A549 (cell line): ENCODE data around the gene COCH. TPM values are rescaled to one million over a fixed set of nuclear protein-coding genes. Genes with fewer than 3 reads are reported as not detected.
"Not testable (repeated sequence)": the region's sequence is repeated elsewhere in the genome, so short reads cannot be mapped to it uniquely, and the experiment has no call there.

Experiments
- ATAC-seq, 2 experiments: fragments of 200-7000 bp in 1 of 2; fragments of >200 bp in 1 of 2; cut with Nextera tagmentation in 1 of 2; cut with Tn5 transposase in 1 of 2; 3 replicates each; pipeline versions ENCODE4 v1.8.0 to v1.9.1; 2018 to 2020; ENCODE audit warnings: mild to moderate bottlenecking in 1 of 2, moderate library complexity in 1 of 2
- CTCF ChIA-PET: fragments of 300-600 bp; sonication (Branson Sonifier 250); formaldehyde crosslinking; extraction: SDS; loops from one replicate; lab custom pipeline; 2021; ENCODE audit warnings: antibody characterized with exemption, inconsistent platforms; lab: Yijun Ruan, JAX
- POLR2A ChIA-PET: fragments of 350-600 bp; formaldehyde crosslinking; extraction: SDS; loops from one replicate; lab custom pipeline; 2021; ENCODE audit warnings: antibody characterized with exemption, inconsistent platforms; lab: Yijun Ruan, JAX
- DNase-seq, 2 experiments: peaks; one replicate each; pipeline versions ENCODE4 v3.0.0 to v3.0.0-alpha.2; 2011 to 2016; ENCODE audit warnings: low read depth in 1 of 2, low spot score in 1 of 2
- FAIRE-seq: peaks from 2 replicates; lab custom pipeline; 2011; peaks lifted over from hg19 to GRCh38; lab: Jason Lieb, UNC
- H3K27ac ChIP-seq, 2 experiments: fragments of >200 bp; sonication (Bioruptor Twin); formaldehyde crosslinking; 3 replicates each; pipeline ENCODE4 v1.5.1; 2016 to 2017
- H3K4me1 ChIP-seq: fragments of >200 bp; sonication (Bioruptor Twin); formaldehyde crosslinking; 3 replicates; pipeline ENCODE4 v1.6.1; 2016
- H3K4me2 ChIP-seq: fragments of >200 bp; sonication (Bioruptor Twin); formaldehyde crosslinking; 3 replicates; pipeline ENCODE4 v1.6.1; 2016
- H3K4me3 ChIP-seq: fragments of >200 bp; sonication (Bioruptor Twin); formaldehyde crosslinking; 3 replicates; pipeline ENCODE4 v1.5.1; 2016
- H3K9me3 ChIP-seq: fragments of >200 bp; sonication (Bioruptor Twin); formaldehyde crosslinking; 3 replicates; pipeline ENCODE4 v1.6.1; 2016
- BHLHE40 ChIP-seq: IDR thresholded peaks from 2 replicates; pipeline ENCODE4 v1.6.1; 2012; ENCODE audit warnings: low read depth, low read length, inconsistent platforms
- CHD4 ChIP-seq: fragments of 200-600 bp; sonication (generic); IDR thresholded peaks from 2 replicates; pipeline ENCODE4 v1.6.1; 2016; ENCODE audit warnings: antibody characterized with exemption, mild to moderate bottlenecking, borderline replicate concordance
- EHF ChIP-seq: fragments of 250-450 bp; sonication (Bioruptor Pico); IDR thresholded peaks from 2 replicates; pipeline ENCODE4 v1.5.0; 2020; ENCODE audit warnings: mild to moderate bottlenecking
- EP300 ChIP-seq, 2 experiments: fragments of >200 bp; sonication (Bioruptor Twin); formaldehyde crosslinking; IDR thresholded peaks; 2 replicates in 1 of 2; 3 replicates in 1 of 2; pipeline ENCODE4 v1.6.1; 2016 to 2017
- ESRRA ChIP-seq: fragments of 150-350 bp; IDR thresholded peaks from 2 replicates; pipeline ENCODE4 v1.6.1; 2014; ENCODE audit warnings: mild to moderate bottlenecking, low read length, borderline replicate concordance
- HEYL ChIP-seq: fragments of 250-450 bp; sonication (Bioruptor Pico); IDR thresholded peaks from 2 replicates; pipeline ENCODE4 v1.8.0; 2021; ENCODE audit warnings: mild to moderate bottlenecking, moderate library complexity
- HOXA7 ChIP-seq: fragments of 250-450 bp; sonication (Bioruptor Pico); IDR thresholded peaks from 2 replicates; pipeline ENCODE4 v1.5.0; 2020; ENCODE audit warnings: mild to moderate bottlenecking, moderate library complexity
- HOXB5 ChIP-seq: fragments of 250-450 bp; sonication (Bioruptor Pico); IDR thresholded peaks from 2 replicates; pipeline ENCODE4 v1.5.0; 2020; ENCODE audit warnings: mild to moderate bottlenecking, moderate library complexity
- JUNB ChIP-seq: fragments of >200 bp; sonication (Bioruptor Twin); formaldehyde crosslinking; IDR thresholded peaks from 2 replicates; pipeline ENCODE4 v1.6.1; 2016
- KDM1A ChIP-seq: fragments of 200-600 bp; sonication (generic); IDR thresholded peaks from 2 replicates; pipeline ENCODE4 v1.6.1; 2016; ENCODE audit warnings: low read depth, mild to moderate bottlenecking
- KDM5A ChIP-seq: fragments of 200-600 bp; sonication (generic); IDR thresholded peaks from 2 replicates; pipeline ENCODE4 v1.6.1; 2016; ENCODE audit warnings: antibody characterized with exemption, mild to moderate bottlenecking
- MAZ ChIP-seq: fragments of 150-350 bp; IDR thresholded peaks from 2 replicates; pipeline ENCODE4 v1.6.1; 2014; ENCODE audit warnings: antibody characterized with exemption, low read depth, low read length, borderline replicate concordance
- NFE2L2 ChIP-seq: fragments of 150-350 bp; conservative IDR thresholded peaks from 2 replicates; pipeline ENCODE4 v1.6.1; 2014; ENCODE audit warnings: low read length
- POLR2A ChIP-seq: IDR thresholded peaks from 2 replicates; pipeline ENCODE4 v1.6.1; 2012; ENCODE audit warnings: mild to moderate bottlenecking, low read length
- RARB ChIP-seq: fragments of 250-450 bp; sonication (Bioruptor Pico); IDR thresholded peaks from 2 replicates; pipeline ENCODE4 v1.8.0; 2021; ENCODE audit warnings: mild to moderate bottlenecking, moderate library complexity
- SMC3 ChIP-seq: fragments of >200 bp; sonication (Bioruptor Twin); formaldehyde crosslinking; IDR thresholded peaks from 3 replicates; pipeline ENCODE4 v1.6.1; 2018; ENCODE audit warnings: inconsistent platforms
- WGBS: methylation state at CpG from one replicate; pipeline ENCODE4 v1.1.6; 2017; ENCODE audit errors: missing lambda C conversion rate; 5-methylcytosine and 5-hydroxymethylcytosine counted together
- polyA plus RNA-seq, 4 experiments: library from polyadenylated mRNA; depleted of rRNA in 3 of 4; stranded (reverse); fragments of >200 nt; fragmentation: RNase III in 1 of 4; extraction: RNeasy Plus Mini Kit Qiagen cat#74134 plus additional on column Dnase treatment in 1 of 4; gene quantifications; 2 replicates in 3 of 4; 3 replicates in 1 of 4; pipeline ENCODE4 v1.2.3, GENCODE V29; 2011 to 2017
- TF ChIP-seq, protein P1 (sequence below): IDR thresholded peaks from 2 replicates; pipeline ENCODE4 v1.6.1; 2012; ENCODE audit warnings: low read depth, borderline replicate concordance
- TF ChIP-seq, protein P2 (sequence below): fragments of 450-650 bp; IDR thresholded peaks from 2 replicates; pipeline ENCODE4 v1.6.1; 2014; ENCODE audit warnings: antibody characterized with exemption
- TF ChIP-seq, protein P3 (sequence below): fragments of >200 bp; sonication (Bioruptor Twin); formaldehyde crosslinking; IDR thresholded peaks from 3 replicates; pipeline ENCODE4 v1.6.1; 2016
- TF ChIP-seq, protein P4 (sequence below): IDR thresholded peaks from 2 replicates; pipeline ENCODE4 v1.6.1; 2012

The COCH gene
- polyA plus RNA-seq, 2 of the 4 experiments (the other 2 are of a cell fraction) = 33.0 to 45.9 TPM

DNA sequence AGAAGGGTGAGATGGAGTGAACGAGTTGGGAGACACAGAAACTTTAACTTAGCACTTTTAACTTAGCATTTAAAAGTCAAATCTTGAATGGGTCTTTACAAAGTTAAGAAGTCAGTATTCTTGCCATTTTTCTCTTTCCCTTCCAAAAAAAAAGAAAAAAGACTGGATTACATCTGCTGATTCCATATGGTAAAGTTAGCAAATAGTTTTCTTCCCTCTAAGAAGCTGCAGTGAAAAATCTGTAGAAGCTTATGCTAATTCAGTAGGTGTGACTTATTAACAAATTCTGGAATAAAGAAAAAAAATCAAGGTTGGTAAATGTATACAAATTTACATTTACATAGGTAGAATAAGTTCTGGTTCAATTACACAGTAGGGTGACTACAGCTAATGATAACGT is 50.9 kb downstream of the COCH start:
- FAIRE-seq = peak; percentile 39
- WGBS = 83% methylated on average over 2 of the region's 2 CpGs
- no peak for DNase-seq

DNA sequence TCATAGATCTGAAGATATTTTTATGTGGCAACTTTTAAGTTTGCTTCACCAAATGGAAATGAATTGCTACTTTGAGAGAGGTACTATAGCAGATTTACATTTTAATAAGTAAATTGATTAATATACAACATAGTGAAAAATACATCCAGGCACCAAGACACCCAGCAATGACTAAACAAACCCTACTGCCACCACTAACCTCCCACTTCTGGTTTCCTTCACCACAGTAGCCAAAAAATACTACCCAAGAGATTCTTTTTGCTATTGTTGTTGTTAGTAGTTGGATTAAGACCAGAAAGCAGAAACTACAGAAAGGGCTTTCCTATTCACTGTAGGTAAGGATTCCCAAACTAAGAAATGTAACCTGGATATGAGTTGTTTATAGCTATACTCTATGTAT is 54.1 kb downstream of the COCH start:
- FAIRE-seq = no peak
- no peak for ATAC-seq
- Histone ChIP-seq H3K9me3 (no peaks in the 10 kb centered on the region), H3K27ac (no peak overlapping the region), H3K4me1 (no peaks in the 10 kb centered on the region), H3K4me3 (no peak overlapping the region), H3K4me2 (no peak overlapping the region)
- DNase-seq = no peak
- TF ChIP-seq MAZ (no peak), EHF (no peak), BHLHE40 (no peak), ESRRA (no peak), KDM1A (no peak), KDM5A (no peak), HEYL (CRISPR knock-in tag) (no peak), NFE2L2 (no peak)
- TF ChIP-seq, protein P1, sequence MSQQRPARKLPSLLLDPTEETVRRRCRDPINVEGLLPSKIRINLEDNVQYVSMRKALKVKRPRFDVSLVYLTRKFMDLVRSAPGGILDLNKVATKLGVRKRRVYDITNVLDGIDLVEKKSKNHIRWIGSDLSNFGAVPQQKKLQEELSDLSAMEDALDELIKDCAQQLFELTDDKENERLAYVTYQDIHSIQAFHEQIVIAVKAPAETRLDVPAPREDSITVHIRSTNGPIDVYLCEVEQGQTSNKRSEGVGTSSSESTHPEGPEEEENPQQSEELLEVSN = no peak
- TF ChIP-seq, protein P2, sequence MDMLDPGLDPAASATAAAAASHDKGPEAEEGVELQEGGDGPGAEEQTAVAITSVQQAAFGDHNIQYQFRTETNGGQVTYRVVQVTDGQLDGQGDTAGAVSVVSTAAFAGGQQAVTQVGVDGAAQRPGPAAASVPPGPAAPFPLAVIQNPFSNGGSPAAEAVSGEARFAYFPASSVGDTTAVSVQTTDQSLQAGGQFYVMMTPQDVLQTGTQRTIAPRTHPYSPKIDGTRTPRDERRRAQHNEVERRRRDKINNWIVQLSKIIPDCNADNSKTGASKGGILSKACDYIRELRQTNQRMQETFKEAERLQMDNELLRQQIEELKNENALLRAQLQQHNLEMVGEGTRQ = no peak
- TF ChIP-seq, protein P3, sequence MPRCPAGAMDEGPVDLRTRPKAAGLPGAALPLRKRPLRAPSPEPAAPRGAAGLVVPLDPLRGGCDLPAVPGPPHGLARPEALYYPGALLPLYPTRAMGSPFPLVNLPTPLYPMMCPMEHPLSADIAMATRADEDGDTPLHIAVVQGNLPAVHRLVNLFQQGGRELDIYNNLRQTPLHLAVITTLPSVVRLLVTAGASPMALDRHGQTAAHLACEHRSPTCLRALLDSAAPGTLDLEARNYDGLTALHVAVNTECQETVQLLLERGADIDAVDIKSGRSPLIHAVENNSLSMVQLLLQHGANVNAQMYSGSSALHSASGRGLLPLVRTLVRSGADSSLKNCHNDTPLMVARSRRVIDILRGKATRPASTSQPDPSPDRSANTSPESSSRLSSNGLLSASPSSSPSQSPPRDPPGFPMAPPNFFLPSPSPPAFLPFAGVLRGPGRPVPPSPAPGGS = no peak
- TF ChIP-seq, protein P4, sequence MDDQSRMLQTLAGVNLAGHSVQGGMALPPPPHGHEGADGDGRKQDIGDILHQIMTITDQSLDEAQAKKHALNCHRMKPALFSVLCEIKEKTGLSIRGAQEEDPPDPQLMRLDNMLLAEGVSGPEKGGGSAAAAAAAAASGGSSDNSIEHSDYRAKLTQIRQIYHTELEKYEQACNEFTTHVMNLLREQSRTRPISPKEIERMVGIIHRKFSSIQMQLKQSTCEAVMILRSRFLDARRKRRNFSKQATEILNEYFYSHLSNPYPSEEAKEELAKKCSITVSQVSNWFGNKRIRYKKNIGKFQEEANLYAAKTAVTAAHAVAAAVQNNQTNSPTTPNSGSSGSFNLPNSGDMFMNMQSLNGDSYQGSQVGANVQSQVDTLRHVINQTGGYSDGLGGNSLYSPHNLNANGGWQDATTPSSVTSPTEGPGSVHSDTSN = no peak
- CTCF ChIA-PET = interaction anchor here (0.5 to 0.7 kb wide), 2 partner anchors 75 to 201 kb away, joined by 3 read pairs; no protein-coding TSS in a partner anchor
- POLR2A ChIA-PET = no interaction called here

More for the DNA sequence above, 50.9 kb downstream of the COCH start:
- Histone ChIP-seq H3K4me3 (no peak overlapping the region), H3K9me3 (no peaks in the 10 kb centered on the region), H3K4me2 (no peak overlapping the region), H3K4me1 (0 out of 3 replicates have a peak, but pooled peaks cover 4% of the 10 kb centered on the region), H3K27ac (no peak overlapping the region)
- POLR2A ChIA-PET = no interaction called here
- CTCF ChIA-PET = no interaction called here
- no peak for TF ChIP-seq HOXB5
- no peak for TF ChIP-seq ESRRA
- TF ChIP-seq JUNB = no peak
- TF ChIP-seq HOXA7 = no peak
- no peak for TF ChIP-seq POLR2A
- no peak for TF ChIP-seq CHD4
- TF ChIP-seq, protein P3 = no peak
- TF ChIP-seq EP300 (IDR thresholded peaks at IDR 0.05) = no peak
- no peak for TF ChIP-seq SMC3
- TF ChIP-seq RARB (CRISPR knock-in tag) = no peak
- no peak for ATAC-seq

DNA sequence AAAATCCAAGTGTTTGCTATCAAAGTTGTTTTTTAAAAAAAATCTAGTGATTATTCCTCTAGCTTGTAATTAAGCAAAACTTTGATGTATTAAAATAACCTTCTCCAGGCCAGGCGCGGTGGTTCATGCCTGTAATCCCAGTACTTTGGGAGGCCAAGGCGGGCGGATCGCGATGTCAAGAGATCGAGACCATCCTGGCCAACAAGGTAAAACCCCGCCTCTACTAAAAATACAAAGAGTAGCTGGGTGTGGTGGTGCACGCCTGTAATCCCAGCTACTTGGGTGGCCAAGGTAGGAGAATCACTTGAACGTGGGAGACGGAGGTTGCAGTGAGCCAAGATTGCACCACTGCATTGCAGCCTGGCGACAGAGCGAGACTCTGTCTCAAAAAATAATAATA is 59.6 kb downstream of the COCH start:
- H3K27ac ChIP-seq, DNase-seq, H3K4me3 ChIP-seq, ATAC-seq, H3K9me3 ChIP-seq, H3K4me2 ChIP-seq, POLR2A ChIA-PET, H3K4me1 ChIP-seq, FAIRE-seq: not testable (repeated sequence)
- 95% methylated on average over 13 of the region's 13 CpGs for WGBS
- CTCF ChIA-PET = interaction anchor here (0.7 to 0.8 kb wide), 3 partner anchors 8 to 119 kb away, joined by 3 to 6 read pairs (median 3); no protein-coding TSS in a partner anchor
